GM21367 (cell line): Measurements from ENCODE around the gene CSK.

Experiments
- ATAC-seq: cut with Tn5 transposase; IDR thresholded peaks from one replicate; pipeline ENCODE4 v1.9.1; 2021; ENCODE audit not compliant: unreplicated experiment

CSK gene

DNA sequence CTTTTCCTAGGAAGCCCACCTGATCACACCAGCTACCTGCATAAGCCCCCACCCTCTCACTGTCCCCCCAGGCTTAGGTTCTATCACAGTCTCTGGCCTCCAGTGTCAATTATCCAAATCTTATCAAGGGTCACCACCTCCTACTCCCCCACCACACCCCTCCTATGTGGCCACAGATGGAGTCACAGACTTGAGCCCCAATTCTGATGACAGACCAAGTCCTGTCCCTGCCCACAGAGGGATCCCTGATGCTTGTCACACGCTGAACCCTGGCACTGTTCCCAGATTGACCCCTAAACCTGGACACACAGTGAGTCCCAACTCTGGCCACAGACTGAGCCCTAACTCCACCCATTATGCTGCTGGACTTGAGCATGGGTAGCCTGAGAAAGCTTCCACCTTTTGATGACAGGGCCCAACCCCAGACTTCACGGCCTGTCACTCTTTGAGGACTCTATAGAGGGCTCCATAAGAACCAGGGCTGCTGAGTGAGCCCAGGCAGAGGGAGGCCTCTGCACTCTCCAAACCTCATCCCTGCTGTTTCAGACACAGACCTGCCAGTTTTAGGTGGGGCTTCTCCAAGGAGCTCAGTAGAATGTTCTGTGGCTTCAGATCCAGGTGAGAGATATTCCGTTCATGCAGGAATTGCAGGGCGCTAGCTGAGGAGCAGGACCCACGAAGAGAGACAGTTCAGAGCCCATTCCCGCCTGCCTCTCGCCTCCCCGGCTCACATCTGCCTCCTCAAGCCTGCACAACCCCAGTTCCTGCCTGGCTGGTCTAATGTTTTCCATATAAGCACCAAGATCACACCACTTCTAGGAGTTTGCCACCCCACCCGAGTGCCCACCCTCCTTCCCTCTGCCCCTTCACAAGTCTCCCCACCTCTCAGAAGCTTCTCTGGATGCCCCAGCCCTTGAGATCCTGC is 59.2 kb downstream of the CSK start:
- ATAC-seq, result no peak

DNA sequence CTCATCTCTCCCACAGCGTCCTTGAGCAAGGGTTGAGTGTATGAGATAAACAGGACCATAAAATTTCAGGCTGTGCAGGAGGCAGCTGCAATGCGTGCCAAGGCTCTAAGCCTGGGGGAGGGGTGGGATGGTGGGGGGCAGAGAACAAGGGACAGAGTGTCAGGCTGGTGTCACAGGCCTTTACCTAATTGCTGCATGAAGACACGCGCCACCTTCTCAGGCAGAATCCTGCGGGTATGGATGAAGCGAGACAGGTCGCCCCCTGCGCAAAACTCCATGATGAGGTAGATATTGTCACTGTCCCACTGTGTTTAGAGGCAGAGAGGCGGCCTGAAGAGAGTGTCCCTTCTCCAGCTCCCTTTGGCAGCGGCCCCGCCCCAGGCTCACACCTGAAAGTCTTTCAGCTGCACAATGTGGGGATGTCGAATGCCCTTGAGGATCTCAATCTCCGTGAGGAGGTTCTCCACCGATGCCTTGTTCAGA is 60.1 kb downstream of the CSK start:
- ATAC-seq, result no peak

DNA sequence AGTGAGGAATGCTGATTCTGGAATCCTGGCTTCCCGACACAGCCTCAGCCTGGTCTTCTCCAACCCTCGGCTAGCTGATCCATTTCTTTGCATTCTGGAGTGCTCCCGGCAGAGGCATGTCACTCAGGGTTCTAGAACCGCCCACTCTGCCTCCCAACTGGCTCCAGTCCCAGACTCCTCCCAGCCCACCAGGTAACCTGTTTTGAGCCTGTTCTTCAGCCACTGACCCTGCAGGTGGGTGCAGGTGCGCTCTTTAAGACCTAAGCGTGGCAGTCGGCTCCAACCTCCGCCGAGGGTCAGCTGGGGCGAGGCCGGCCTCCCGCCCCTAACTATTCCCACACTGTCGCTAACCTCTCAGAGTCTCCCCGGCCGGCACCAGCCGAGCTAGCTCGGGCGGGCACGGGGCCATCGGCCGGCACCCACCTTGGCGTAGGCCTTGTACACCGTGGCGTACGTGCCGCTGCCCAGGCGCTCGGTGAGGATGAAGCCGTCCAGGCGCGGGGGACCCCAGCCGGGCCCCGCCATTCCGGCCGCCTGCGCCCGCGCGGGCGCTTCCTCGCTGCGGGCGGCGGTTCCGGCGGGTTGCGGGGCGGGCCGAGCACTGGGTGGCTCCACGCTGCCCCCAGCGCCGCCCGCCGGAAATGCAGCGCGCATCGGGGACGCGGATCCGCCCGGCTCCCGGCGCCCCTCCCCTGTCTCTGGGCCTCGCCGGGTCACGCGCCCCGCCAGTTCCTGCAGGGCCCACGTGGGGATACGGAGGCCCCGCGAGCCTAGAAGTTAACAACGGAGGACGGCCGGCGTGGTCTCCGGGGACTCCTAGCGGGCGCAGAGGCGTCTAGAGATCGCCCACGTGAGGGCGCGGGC is 60.9 kb downstream of the CSK start, which contains the start of gene ULK3:
Gene ULK3, minus strand, starts transcription at position 576 of the 864 bp plus-strand sequence. Its CDS starts 51 bp downstream, at position 525.
- peak; percentile 69 for ATAC-seq

DNA sequence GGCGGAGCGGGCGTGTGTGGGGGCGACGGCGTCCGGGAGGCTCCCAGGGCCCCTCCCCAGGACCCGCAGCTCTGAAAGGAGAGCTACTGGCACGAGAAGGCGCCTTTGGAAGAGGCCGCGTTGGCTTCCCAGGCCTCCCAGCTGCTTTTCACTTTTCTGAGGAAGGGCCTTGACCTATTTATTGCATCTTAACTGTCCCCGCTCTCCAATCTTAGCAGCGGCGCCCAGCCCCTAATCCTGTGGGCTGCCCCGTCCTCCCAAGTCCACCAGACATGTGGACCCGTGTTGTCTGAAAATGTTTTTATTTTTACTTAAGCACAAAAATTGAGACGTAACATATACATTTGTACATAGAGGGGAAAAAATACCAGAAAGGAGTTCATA is 61.6 kb downstream of the CSK start:
- no peak for ATAC-seq

DNA sequence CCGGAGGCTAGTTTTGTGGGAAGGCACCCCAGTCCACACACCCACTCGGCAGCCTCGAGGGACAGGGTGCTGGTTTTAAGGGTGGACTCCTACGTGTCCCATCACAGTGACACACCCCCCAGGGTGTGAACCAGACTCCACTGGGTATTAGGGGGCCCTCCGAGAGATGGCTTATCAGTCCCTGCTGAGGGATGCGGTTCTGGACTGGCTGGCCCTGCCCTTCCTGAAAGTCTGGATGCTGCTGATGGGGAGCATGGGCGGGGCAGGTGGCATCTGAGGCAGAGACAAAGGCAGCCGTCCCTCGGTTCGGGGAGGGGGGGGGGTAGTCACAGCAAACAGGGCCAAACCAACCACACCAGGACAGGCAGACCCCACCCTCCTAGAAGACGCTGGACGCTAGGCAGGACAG is 62.0 kb downstream of the CSK start:
- ATAC-seq, result no peak

DNA sequence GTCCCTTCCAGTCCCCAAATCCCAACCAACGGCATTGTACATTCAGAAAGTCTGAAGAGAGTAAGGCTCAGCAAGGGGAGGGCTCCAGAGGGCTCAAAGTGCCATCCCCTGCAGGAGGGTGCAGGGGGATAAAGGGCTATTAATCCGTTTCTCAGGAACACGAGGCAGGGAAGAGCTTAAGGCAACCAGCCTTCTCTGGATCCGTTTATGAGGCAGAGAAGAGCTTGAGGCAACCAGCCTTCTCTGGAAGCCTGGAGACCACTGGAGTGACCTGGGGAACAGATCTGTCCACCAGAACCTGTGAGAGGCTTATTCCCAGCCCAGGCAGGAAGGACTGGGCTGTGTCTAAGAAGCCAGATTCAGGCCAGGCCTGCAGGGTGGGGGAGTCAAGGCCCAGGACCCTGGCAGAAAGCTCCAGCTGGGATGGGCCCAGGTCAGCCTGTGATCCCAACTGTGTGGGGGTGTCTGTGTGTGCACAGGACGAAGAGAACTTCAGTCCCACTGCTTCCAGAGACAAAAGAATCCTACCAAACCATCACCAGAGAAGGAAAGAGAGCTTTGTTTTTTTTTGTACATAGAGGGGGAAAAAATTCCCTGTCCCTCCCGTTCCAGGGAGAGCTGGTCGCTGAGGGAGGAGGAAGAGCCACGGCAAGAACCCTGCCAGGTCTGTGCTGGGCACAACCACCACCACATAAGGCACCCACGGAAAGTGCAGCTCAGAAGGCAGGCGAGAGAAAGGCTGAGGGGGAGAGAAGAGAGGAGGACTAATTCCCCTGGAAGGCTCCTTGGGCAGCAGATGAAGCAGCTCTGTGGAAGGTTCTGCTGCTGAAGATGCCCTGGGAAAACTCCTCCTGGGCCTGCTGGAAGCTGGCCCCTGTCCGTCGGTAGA is 62.7 kb downstream of the CSK start:
- no peak for ATAC-seq

DNA sequence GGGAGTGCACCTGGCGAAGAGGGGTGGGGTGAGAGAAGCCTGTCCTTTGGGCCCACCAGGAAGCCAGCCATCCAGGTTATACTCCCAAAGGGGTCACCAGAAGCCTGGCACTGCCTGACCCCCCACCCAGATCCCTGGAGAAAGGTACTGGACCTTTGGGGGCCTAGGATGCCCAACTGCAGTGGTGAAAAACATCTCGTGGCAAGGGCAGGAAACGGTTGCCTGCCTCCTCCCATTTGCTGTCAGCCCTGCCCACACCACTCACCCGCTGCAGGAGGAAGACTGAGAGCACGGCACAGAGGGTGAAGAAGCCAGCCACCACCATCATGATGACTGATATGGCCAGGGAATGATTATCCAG is 63.3 kb downstream of the CSK start:
- ATAC-seq, result no peak

DNA sequence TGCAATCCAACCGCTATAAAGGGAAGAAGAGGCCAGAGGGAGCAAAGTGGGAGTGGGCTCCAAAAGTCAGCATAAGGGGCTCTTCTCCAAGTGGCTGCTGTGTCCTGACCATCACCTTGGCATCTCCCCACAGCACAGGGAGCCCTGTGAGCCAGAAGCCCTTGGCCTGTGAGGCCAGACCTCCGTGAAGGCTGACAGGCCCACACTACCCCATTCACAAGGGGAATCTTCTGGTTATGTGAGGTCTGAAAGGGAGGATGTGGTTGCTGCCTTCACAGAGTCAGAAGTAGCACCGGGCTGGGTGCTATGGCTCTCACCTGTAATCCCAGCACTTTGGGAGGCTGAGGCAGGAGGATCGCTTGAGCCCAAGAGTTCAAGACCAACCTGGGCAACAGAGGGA is 63.7 kb downstream of the CSK start:
- ATAC-seq, result no peak

DNA sequence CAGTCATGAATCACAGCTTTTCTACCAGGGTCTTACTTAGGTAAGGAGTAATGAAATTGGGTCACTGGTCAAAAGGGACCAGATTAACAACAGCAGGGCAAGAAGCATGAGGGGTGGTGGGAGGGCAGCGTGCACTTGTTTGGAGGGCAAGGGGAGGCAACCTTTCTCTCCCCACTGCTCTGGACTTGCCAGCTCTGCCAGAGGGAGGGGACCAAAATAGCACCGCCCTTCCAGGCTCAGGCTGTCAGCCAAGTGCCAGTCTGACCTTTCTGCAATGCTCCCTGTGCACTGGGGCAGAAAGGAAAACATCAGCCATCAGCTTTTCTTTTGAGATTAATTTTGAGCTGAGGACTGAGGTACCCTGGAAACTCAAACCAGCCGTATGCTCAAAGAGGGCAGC is 65.6 kb downstream of the CSK start:
- ATAC-seq, result no peak

DNA sequence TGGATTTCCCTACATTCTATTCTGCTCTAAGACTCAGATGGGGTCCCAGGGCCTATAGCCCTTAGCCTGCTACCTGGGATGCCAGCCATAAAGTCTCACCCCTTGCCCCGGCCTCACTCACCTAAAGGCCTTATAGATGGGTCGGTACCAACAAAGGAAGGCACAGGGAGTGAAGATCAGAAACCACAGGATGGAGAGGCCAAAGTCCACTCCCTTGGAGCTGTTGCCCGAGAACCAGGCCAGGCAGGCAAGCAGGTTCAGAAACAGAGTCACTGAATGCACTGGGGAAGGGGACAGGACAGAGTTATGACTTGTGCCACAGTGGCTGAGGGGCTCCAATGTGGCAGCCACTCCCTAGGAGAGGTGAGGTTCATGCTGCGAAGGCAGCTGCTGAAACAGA is 68.5 kb downstream of the CSK start:
- no peak for ATAC-seq

DNA sequence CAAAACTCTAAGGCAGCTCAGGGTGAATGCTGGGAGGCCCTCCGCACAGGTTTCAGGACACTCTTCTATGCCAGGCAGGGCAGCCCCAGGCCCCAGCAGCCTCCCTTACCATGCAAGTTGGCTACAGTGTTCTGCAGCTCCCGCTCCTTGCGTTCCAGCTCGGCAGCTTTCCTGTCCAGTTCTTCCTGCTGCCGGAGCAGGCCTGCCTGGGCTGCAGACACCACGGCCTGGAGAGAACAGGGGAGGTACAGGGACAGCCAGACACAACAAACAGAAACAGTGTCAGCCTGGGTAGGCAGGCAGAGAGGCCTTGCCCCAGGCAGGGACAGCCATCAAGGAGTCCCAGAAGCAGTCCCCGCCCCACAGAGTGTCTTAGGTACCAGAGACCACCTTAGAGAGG is 70.1 kb downstream of the CSK start:
- ATAC-seq, result no peak
